ENCODE measurements around the gene STRBP.

STRBP gene

DNA sequence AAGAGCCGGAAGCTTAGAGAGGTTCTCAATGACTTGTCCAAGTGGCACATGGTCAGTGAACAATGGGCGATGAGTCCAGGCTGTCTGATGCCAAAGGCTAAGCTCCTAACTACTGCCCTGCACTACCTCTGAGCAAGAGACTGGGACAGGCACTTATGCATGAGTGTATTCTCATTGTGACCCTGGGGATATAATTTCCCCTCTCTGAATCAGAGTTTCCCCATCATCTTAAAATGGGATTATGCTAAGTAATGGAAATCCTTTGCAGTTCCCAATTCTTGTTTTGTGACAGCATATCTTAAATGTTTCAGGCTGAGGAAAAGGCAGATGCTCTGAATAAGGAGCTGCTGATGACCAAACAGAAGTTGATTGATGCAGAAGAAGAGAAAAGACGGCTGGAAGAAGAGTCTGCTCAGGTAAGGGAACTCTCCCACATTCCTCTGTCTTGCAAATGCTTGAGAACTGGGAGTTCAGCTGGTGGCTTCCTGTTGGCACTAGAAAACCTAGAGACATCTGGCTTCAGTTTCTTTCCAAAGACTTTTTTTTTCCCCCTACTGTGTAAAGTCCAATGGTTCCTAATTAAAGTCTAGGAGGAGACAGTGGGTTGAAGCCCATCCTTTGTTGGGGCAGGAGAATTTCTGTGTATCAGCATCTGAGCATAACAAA lies 170.8 kb downstream of the STRBP start:
- no peak for DNase-seq (ENCODE audit: low spot score)

GRCh38 chr9:123096987-123097386 lies 171.4 kb downstream of the STRBP start:
- no peak for DNase-seq (ENCODE audit: low spot score)

GRCh38 chr9:123093141-123093540 lies 175.2 kb downstream of the STRBP start:
- DNase-seq (ENCODE audit: low spot score) = no peak

DNA sequence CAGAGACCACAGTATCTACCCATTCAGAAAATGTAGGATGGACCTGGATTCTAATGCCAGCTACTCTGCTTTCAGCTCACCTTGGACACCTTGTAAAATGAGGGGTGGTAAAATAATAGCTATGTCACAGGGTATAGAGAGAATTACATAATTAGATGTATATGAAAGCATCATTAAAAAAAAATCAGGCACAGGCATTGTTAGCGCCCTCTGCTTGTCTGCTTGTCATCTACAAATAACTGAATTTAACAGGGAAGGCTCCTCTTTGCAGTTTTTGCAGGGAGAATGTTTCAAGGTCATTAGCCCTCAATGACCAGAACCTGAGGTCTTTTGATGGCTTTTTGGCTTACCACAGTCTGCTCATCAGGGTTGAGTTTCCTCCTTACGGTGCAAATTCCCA lies 176.9 kb downstream of the STRBP start:
- DNase-seq (ENCODE audit: low spot score) = no peak

DNA sequence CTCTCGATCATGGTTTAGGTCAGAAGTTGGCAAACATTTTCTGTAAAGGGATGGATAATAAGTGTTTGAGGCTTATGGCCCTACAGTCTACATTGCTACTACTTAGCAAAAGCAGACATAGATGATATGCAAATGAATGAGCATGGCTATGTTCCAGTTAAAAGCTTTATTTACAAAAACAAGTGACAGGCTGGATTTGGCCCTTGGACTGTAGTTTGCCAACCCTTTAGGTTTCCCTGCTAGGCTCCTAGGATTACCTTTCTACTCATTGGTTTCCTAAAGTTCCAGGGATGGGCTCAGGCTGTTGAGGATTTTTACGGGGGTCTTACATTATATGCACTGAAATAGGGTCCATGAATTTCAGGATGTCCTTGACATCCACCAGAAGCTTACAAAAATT lies 177.4 kb downstream of the STRBP start:
- DNase-seq (ENCODE audit: low spot score) = no peak

DNA sequence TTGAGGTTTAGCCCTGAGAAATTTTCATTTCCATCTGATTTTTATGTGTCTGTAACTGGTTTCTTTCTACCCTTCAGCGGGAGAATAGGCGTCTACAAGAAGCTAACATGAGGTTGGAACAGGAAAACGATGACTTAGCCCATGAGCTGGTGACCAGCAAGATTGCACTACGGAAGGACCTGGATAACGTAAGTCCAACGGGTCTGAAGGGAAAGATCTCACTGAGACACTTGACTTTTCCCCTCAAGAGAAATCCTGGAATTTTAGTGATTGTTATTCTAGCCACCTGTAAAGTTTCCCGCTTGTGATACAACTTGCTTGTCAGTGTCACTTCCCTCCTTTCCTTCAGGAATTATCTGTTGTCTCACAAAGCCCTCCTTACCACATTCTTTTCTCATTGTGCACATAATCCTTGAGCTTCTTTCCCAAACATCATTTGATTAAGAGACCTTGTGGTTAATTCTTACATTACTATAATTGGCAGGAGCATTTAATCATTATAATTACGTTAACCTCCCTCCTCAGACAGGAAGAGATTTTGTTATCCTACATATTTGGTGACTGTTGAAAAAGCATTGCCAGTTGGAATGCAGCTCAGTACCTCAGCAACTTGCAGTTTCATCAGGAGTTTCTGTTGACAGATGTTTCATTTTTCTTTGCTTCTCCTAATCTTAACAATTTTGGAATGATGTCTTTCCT lies 178.0 kb downstream of the STRBP start:
- no peak for DNase-seq (ENCODE audit: low spot score)

DNA sequence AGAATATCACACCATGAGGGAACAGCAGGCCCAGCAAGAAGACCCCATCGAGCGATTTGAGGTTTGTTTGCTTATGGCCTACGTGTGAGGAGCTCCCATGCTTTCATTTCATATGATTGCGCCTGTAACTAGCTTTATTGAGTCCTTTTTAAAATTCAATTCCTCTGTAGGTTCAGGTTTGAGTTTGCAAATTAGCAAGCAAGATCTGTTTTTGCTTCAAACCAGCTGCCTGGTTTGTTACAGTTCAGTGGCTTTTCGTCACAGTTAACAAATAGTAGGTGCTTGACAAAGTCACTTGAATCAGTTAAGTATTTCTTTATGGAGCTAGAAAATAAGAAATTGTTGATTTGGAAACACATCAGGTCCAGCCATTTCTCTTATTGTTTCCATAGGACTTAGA lies 178.6 kb downstream of the STRBP start:
- DNase-seq (ENCODE audit: low spot score) = no peak

- no peak for DNase-seq (ENCODE audit: low spot score)
Observed at GRCh38 chr9:123089040-123089439, 179.3 kb downstream of the STRBP start.

- DNase-seq (ENCODE audit: low spot score) = no peak
Observed at GRCh38 chr9:123087359-123087888, 181.0 kb downstream of the STRBP start.

GRCh38 chr9:123085916-123086315 lies 182.5 kb downstream of the STRBP start:
- DNase-seq (ENCODE audit: low spot score) = no peak

DNA sequence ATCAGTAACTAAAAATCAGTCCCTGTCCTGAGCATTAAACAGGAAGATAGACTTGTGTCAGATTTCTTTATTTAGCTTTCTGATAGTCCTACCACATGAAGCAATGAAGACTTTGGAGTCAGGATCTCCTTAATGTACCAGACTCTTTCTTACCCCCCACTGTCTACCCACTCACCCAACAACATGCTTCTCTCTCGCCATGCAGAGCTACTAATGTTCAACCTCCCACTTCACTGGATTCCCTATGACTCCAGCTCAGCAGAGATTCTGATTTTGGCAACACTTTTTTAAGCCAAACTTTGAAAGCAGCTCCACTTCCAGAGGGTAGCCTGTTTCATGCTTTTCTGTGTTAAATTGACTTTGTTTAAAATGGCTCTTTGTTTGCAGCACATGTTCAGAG lies 184.1 kb downstream of the STRBP start:
- no peak for DNase-seq (ENCODE audit: low spot score)

DNA sequence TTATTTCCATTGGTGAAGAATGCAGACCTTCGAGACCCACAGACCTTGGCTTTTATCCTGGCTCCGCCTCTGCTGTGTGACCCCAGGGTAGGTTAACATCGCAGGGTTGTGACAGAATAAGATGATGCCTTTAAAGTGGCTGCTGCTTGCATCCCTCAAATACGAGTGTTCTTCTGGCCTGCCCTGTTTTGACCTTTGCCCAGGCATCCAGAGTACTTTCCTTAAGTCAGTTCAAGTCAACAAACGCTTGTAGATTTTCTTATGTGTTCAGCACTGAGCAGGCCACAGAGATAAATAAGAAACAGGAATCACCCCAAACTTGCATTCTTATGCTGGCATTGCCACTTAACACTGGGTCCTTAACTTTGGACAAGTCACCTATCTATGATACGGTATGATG lies 184.7 kb downstream of the STRBP start:
- no peak for DNase-seq (ENCODE audit: low spot score)

DNA sequence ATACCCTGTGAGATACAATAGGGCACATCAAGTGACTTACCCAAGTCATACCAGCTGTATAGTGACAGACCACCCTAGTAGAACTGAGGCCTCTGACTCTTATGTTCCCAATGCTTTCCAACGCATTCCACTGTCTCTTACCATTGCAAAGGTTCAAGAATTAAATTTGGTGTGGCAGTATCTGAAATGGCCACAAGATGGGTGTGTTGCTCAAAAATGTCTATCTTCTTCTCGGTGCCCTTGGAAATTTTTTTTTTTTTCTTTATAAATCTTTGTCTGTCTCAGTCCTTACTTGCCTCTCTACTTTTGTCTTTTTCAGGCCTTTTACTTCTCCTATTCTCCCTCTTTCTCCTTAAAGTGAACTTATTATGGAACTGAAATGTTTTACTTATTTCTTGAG lies 186.6 kb downstream of the STRBP start:
- no peak for DNase-seq (ENCODE audit: low spot score)

GRCh38 chr9:123080444-123080843 lies 187.9 kb downstream of the STRBP start:
- DNase-seq (ENCODE audit: low spot score) = no peak

DNA sequence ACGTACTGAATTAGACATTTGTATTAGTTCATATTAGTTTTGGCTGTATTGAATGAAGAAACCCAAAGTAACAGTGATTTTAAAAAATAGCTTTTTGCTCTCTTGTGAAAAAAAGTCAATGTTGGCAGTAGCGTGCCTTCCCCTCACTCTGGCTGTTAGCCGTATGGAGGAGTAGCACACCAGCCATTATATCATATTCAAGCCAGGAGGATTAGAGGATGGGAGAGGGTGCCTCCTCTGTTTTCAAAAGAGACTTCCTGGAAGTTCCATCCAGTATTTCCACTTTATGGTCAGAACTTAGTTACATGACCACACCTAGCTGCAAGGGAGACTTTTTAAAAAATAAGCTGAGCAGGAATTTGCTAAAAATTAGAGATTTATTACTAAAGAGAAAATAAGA lies 193.8 kb downstream of the STRBP start:
- no peak for DNase-seq (ENCODE audit: low spot score)

- DNase-seq (ENCODE audit: low spot score) = no peak
Observed at GRCh38 chr9:123073991-123074422, 194.4 kb downstream of the STRBP start.

DNA sequence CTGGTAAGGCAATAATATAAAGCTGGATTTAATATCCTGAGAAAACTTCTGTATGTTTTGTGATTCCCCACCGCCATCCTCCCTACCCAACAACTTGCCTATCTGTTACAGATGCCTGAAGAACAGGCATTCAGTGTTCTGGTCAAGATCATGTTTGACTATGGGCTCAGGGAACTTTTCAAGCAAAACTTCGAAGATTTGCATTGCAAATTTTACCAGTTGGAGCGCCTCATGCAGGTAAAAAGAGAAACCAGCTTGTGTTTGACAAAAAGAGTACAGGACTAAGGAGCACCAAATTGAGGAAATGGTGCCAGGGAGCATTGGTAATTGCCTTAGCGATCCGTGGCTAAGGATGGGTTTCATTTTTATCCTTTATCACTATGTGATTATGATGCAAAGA lies 194.9 kb downstream of the STRBP start:
- DNase-seq (ENCODE audit: low spot score) = no peak

GRCh38 chr9:123072407-123072995 lies 195.9 kb downstream of the STRBP start:
- DNase-seq (ENCODE audit: low spot score) = no peak

Measured in left forelimb (tissue), 1 donor.